HG03039 (cell line): ENCODE measurements around the gene VSIG10L2.
"Not testable (repeated sequence)": the region's sequence is repeated elsewhere in the genome, so short reads cannot be mapped to it uniquely, and the experiment has no call there.

Experiments
- ATAC-seq: cut with Tn5 transposase; IDR thresholded peaks from one replicate; pipeline ENCODE4 v1.9.1; 2021; ENCODE audit warnings: mild to moderate bottlenecking, moderate library complexity; ENCODE audit not compliant: unreplicated experiment

VSIG10L2 gene

GRCh38 chr11:125945797-125946520 is at the start of gene VSIG10L2:
VSIG10L2 (plus strand) TSS chr11:125946044; CDS start chr11:125946056, 12 bp downstream.
- ATAC-seq: no peak

GRCh38 chr11:125901872-125902271 is 44.0 kb upstream of the VSIG10L2 start:
- ATAC-seq: no peak

- ATAC-seq: no peak
Measured at GRCh38 chr11:125902277-125902926, 43.4 kb upstream of the VSIG10L2 start.

- peak; percentile 96 for ATAC-seq
Measured at GRCh38 chr11:125902927-125903710, 42.7 kb upstream of the VSIG10L2 start, which contains the start of gene PUS3. PUS3 (minus strand) TSS chr11:125903206; CDS start chr11:125896284, 6,922 bp downstream.

- no peak for ATAC-seq
Measured at GRCh38 chr11:125903711-125904659, 41.9 kb upstream of the VSIG10L2 start, which contains the start of gene DDX25. DDX25 (plus strand) TSS chr11:125904508; CDS start chr11:125904518, 10 bp downstream.

- ATAC-seq: no peak
Measured at GRCh38 chr11:125904678-125905077, 41.2 kb upstream of the VSIG10L2 start.

- no peak for ATAC-seq
Measured at GRCh38 chr11:125910226-125910849, 35.5 kb upstream of the VSIG10L2 start.

GRCh38 chr11:125914601-125915000 is 31.2 kb upstream of the VSIG10L2 start:
- ATAC-seq: not testable (repeated sequence)

GRCh38 chr11:125916683-125917347 is 29.0 kb upstream of the VSIG10L2 start:
- ATAC-seq: no peak

- ATAC-seq: no peak
Measured at GRCh38 chr11:125918140-125918840, 27.6 kb upstream of the VSIG10L2 start.

GRCh38 chr11:125921042-125921441 is 24.8 kb upstream of the VSIG10L2 start:
- no peak for ATAC-seq

- no peak for ATAC-seq
Measured at GRCh38 chr11:125922156-125922555, 23.7 kb upstream of the VSIG10L2 start.

GRCh38 chr11:125923012-125923579 is 22.7 kb upstream of the VSIG10L2 start:
- no peak for ATAC-seq

- no peak for ATAC-seq
Measured at GRCh38 chr11:125923633-125924032, 22.2 kb upstream of the VSIG10L2 start.

- no peak for ATAC-seq
Measured at GRCh38 chr11:125924384-125925007, 21.3 kb upstream of the VSIG10L2 start.

GRCh38 chr11:125925247-125925740 is 20.6 kb upstream of the VSIG10L2 start:
- no peak for ATAC-seq

GRCh38 chr11:125925804-125926203 is 20.0 kb upstream of the VSIG10L2 start:
- no peak for ATAC-seq

- no peak for ATAC-seq
Measured at GRCh38 chr11:125926682-125927081, 19.2 kb upstream of the VSIG10L2 start.
